SJCRH30 (cell line): ENCODE results near the gene XBP1. TPM values are rescaled to one million over a fixed set of nuclear protein-coding genes. Genes with fewer than 3 reads are reported as not detected.
A peak's percentile ranks its signal among the peaks of the same experiment; 100 is the strongest.
"Not testable (repeated sequence)": the region's sequence is repeated elsewhere in the genome, so short reads cannot be mapped to it uniquely, and the experiment has no call there.

Source experiments
- DNase-seq, 2 experiments: peaks; one replicate each; pipeline ENCODE4 v3.0.0-alpha.2; 2015 to 2020
- H3K27ac ChIP-seq: fragments of 250-450 bp; sonication (Bioruptor Pico); 2 replicates; pipeline ENCODE4 v1.5.1; 2020; ENCODE audit warnings: mild to moderate bottlenecking, moderate library complexity
- H3K27me3 ChIP-seq: fragments of 250-450 bp; sonication (Bioruptor Pico); 2 replicates; pipeline ENCODE4 v1.5.1; 2020; ENCODE audit warnings: mild to moderate bottlenecking, moderate library complexity
- H3K36me3 ChIP-seq: fragments of 250-450 bp; sonication (Bioruptor Pico); 2 replicates; pipeline ENCODE4 v1.5.1; 2020; ENCODE audit warnings: mild to moderate bottlenecking, moderate library complexity
- H3K4me1 ChIP-seq: fragments of 250-450 bp; sonication (Bioruptor Pico); 2 replicates; pipeline ENCODE4 v1.5.1; 2020; ENCODE audit warnings: mild to moderate bottlenecking, moderate library complexity
- H3K4me3 ChIP-seq: fragments of 250-450 bp; sonication (Bioruptor Pico); 2 replicates; pipeline ENCODE4 v1.5.1; 2020; ENCODE audit warnings: mild to moderate bottlenecking, moderate library complexity
- H3K9me3 ChIP-seq: fragments of 250-450 bp; sonication (Bioruptor Pico); replicated peaks from 2 replicates; pipeline ENCODE4 v1.5.1; 2020; ENCODE audit warnings: mild to moderate bottlenecking, moderate library complexity
- total RNA-seq: library from RNA; depleted of rRNA; stranded (reverse); fragments of >200 nt; shearing (Covaris generic); gene quantifications from 2 replicates; pipeline ENCODE4 v1.2.3, GENCODE V29; 2014

The XBP1 gene
- total RNA-seq, 1 experiment from 2014 or later: 80.2 TPM

GRCh38 chr22:28826430-28826829 lies 26.1 kb upstream of the XBP1 start:
- H3K4me1 ChIP-seq: peaks cover 12% of the 10 kb centered on the region; the same call in 1 of the 2 replicates
- not testable (repeated sequence) for DNase-seq, H3K4me3 ChIP-seq, H3K9me3 ChIP-seq, H3K27me3 ChIP-seq, H3K27ac ChIP-seq, H3K36me3 ChIP-seq

GRCh38 chr22:28824455-28824854 lies 24.1 kb upstream of the XBP1 start:
- H3K27me3 ChIP-seq, H3K4me3 ChIP-seq, H3K27ac ChIP-seq, DNase-seq, H3K36me3 ChIP-seq, H3K9me3 ChIP-seq: not testable (repeated sequence)
- H3K4me1 ChIP-seq: peaks cover 12% of the 10 kb centered on the region; the same call in 1 of the 2 replicates

GRCh38 chr22:28822930-28823551 lies 22.7 kb upstream of the XBP1 start:
- Histone ChIP-seq H3K36me3 (no peaks in the 10 kb centered on the region), H3K9me3 (no peaks in the 10 kb centered on the region), H3K27ac (no peak overlapping the region), H3K27me3 (no peaks in the 10 kb centered on the region), H3K4me3 (no peak overlapping the region), H3K4me1 (peaks cover 17% of the 10 kb centered on the region)
- DNase-seq: peak in 1 of 2 experiments; percentile 34

GRCh38 chr22:28821452-28821851 lies 21.1 kb upstream of the XBP1 start:
- Histone ChIP-seq H3K27ac (no peak overlapping the region), H3K27me3 (no peaks in the 10 kb centered on the region), H3K4me3 (no peak overlapping the region), H3K36me3 (no peaks in the 10 kb centered on the region), H3K9me3 (no peaks in the 10 kb centered on the region), H3K4me1 (peaks cover 17% of the 10 kb centered on the region)
- no peak for DNase-seq

GRCh38 chr22:28820885-28821284 lies 20.5 kb upstream of the XBP1 start:
- no peak overlapping the region for H3K27ac ChIP-seq
- no peaks in the 10 kb centered on the region for H3K27me3 ChIP-seq
- H3K9me3 ChIP-seq: no peaks in the 10 kb centered on the region
- no peak for DNase-seq
- no peak overlapping the region for H3K4me3 ChIP-seq
- H3K36me3 ChIP-seq: no peaks in the 10 kb centered on the region
- peaks cover 17% of the 10 kb centered on the region for H3K4me1 ChIP-seq

GRCh38 chr22:28819253-28820096 lies 19.1 kb upstream of the XBP1 start:
- H3K9me3 ChIP-seq: no peaks in the 10 kb centered on the region
- no peak overlapping the region for H3K4me3 ChIP-seq
- no peaks in the 10 kb centered on the region for H3K36me3 ChIP-seq
- H3K27me3 ChIP-seq: no peaks in the 10 kb centered on the region
- DNase-seq: no peak
- H3K4me1 ChIP-seq: peaks cover 17% of the 10 kb centered on the region
- H3K27ac ChIP-seq: no peak overlapping the region

GRCh38 chr22:28817919-28818859 lies 17.8 kb upstream of the XBP1 start:
- H3K4me1 ChIP-seq: peaks cover 11% of the 10 kb centered on the region
- H3K27me3 ChIP-seq: no peaks in the 10 kb centered on the region
- DNase-seq: peak in 1 of 2 experiments; percentile 46
- no peak overlapping the region for H3K4me3 ChIP-seq
- no peak overlapping the region for H3K27ac ChIP-seq
- no peaks in the 10 kb centered on the region for H3K36me3 ChIP-seq
- H3K9me3 ChIP-seq: no peaks in the 10 kb centered on the region

GRCh38 chr22:28817064-28817463 lies 16.7 kb upstream of the XBP1 start:
- Histone ChIP-seq H3K27ac (no peak overlapping the region), H3K27me3 (no peaks in the 10 kb centered on the region), H3K4me3 (no peak overlapping the region), H3K4me1 (peaks cover 5% of the 10 kb centered on the region), H3K9me3 (no peaks in the 10 kb centered on the region), H3K36me3 (no peaks in the 10 kb centered on the region)
- no peak for DNase-seq

- peaks cover 5% of the 10 kb centered on the region for H3K4me1 ChIP-seq
- H3K9me3 ChIP-seq: no peaks in the 10 kb centered on the region
- H3K4me3 ChIP-seq: no peak overlapping the region
- no peak overlapping the region for H3K27ac ChIP-seq
- H3K36me3 ChIP-seq: no peaks in the 10 kb centered on the region
- no peak for DNase-seq
- H3K27me3 ChIP-seq: no peaks in the 10 kb centered on the region
These were observed 15.4 kb upstream of the XBP1 start for GRCh38 chr22:28815729-28816128.

GRCh38 chr22:28815111-28815510 lies 14.7 kb upstream of the XBP1 start:
- Histone ChIP-seq H3K27me3 (no peaks in the 10 kb centered on the region), H3K36me3 (no peaks in the 10 kb centered on the region), H3K9me3 (no peaks in the 10 kb centered on the region), H3K4me1 (peaks cover 5% of the 10 kb centered on the region), H3K27ac (no peak overlapping the region), H3K4me3 (no peak overlapping the region)
- DNase-seq: no peak

GRCh38 chr22:28813772-28814518 lies 13.6 kb upstream of the XBP1 start:
- Histone ChIP-seq H3K27ac (no peak overlapping the region), H3K27me3 (no peaks in the 10 kb centered on the region), H3K36me3 (no peaks in the 10 kb centered on the region), H3K4me3 (no peak overlapping the region), H3K4me1 (peaks cover 5% of the 10 kb centered on the region), H3K9me3 (no peaks in the 10 kb centered on the region)
- DNase-seq: no peak

- Histone ChIP-seq H3K4me1 (no peaks in the 10 kb centered on the region), H3K36me3 (no peaks in the 10 kb centered on the region), H3K9me3 (no peaks in the 10 kb centered on the region), H3K27me3 (no peaks in the 10 kb centered on the region), H3K27ac (no peak overlapping the region), H3K4me3 (no peak overlapping the region)
- no peak for DNase-seq
These were observed 12.1 kb upstream of the XBP1 start for GRCh38 chr22:28812516-28812915.

- DNase-seq: no peak
- Histone ChIP-seq H3K4me3 (no peak overlapping the region), H3K36me3 (no peaks in the 10 kb centered on the region), H3K4me1 (no peaks in the 10 kb centered on the region), H3K27ac (no peak overlapping the region), H3K27me3 (no peaks in the 10 kb centered on the region), H3K9me3 (no peaks in the 10 kb centered on the region)
These were observed 10.6 kb upstream of the XBP1 start for GRCh38 chr22:28810821-28811491.
